Cortex of kidney (tissue), 1 donor: ENCODE results near the gene TMEM255A.

Experiments used
- DNase-seq: peaks from one replicate; lab custom pipeline; 2025; lab: John Stamatoyannopoulos, UW

TMEM255A gene

GRCh38 chrX:120306630-120307029 is 4.6 kb downstream of the TMEM255A start:
- DNase-seq = no peak

GRCh38 chrX:120305531-120306141 is 5.6 kb downstream of the TMEM255A start:
- no peak for DNase-seq

GRCh38 chrX:120304256-120304655 is 7.0 kb downstream of the TMEM255A start:
- no peak for DNase-seq

- no peak for DNase-seq
Measured at GRCh38 chrX:120302434-120302833, 8.8 kb downstream of the TMEM255A start.

GRCh38 chrX:120301960-120302359 is 9.3 kb downstream of the TMEM255A start:
- no peak for DNase-seq

- DNase-seq = no peak
Measured at GRCh38 chrX:120301497-120301896, 9.8 kb downstream of the TMEM255A start.

GRCh38 chrX:120299928-120300327 is 11.3 kb downstream of the TMEM255A start:
- no peak for DNase-seq

GRCh38 chrX:120297923-120298322 is 13.3 kb downstream of the TMEM255A start:
- no peak for DNase-seq

- no peak for DNase-seq
Measured at GRCh38 chrX:120294651-120295050, 16.6 kb downstream of the TMEM255A start.

GRCh38 chrX:120293015-120293414 is 18.2 kb downstream of the TMEM255A start:
- DNase-seq = no peak

- no peak for DNase-seq
Measured at GRCh38 chrX:120291211-120291610, 20.1 kb downstream of the TMEM255A start.

GRCh38 chrX:120290107-120290506 is 21.2 kb downstream of the TMEM255A start:
- no peak for DNase-seq

- no peak for DNase-seq
Measured at GRCh38 chrX:120287513-120288112, 23.6 kb downstream of the TMEM255A start.

GRCh38 chrX:120286733-120287512 is 24.3 kb downstream of the TMEM255A start:
- DNase-seq = no peak

GRCh38 chrX:120282697-120283096 is 28.6 kb downstream of the TMEM255A start:
- DNase-seq = no peak

GRCh38 chrX:120281761-120282160 is 29.5 kb downstream of the TMEM255A start:
- DNase-seq = no peak

- DNase-seq = no peak
Measured at GRCh38 chrX:120281021-120281624, 30.1 kb downstream of the TMEM255A start.

GRCh38 chrX:120274958-120275357 is 36.3 kb downstream of the TMEM255A start:
- no peak for DNase-seq

- no peak for DNase-seq
Measured at GRCh38 chrX:120274145-120274544, 37.1 kb downstream of the TMEM255A start.

GRCh38 chrX:120271218-120271617 is 40.0 kb downstream of the TMEM255A start:
- DNase-seq = no peak

- no peak for DNase-seq
Measured at GRCh38 chrX:120270567-120270966, 40.7 kb downstream of the TMEM255A start.

- DNase-seq = no peak
Measured at GRCh38 chrX:120269373-120270035, 41.8 kb downstream of the TMEM255A start.
